Cortex of kidney (tissue), 1 donor: ENCODE results near the gene RASAL3.

Experiments
- DNase-seq: peaks from one replicate; lab custom pipeline; 2025; lab: John Stamatoyannopoulos, UW

RASAL3 gene

DNA sequence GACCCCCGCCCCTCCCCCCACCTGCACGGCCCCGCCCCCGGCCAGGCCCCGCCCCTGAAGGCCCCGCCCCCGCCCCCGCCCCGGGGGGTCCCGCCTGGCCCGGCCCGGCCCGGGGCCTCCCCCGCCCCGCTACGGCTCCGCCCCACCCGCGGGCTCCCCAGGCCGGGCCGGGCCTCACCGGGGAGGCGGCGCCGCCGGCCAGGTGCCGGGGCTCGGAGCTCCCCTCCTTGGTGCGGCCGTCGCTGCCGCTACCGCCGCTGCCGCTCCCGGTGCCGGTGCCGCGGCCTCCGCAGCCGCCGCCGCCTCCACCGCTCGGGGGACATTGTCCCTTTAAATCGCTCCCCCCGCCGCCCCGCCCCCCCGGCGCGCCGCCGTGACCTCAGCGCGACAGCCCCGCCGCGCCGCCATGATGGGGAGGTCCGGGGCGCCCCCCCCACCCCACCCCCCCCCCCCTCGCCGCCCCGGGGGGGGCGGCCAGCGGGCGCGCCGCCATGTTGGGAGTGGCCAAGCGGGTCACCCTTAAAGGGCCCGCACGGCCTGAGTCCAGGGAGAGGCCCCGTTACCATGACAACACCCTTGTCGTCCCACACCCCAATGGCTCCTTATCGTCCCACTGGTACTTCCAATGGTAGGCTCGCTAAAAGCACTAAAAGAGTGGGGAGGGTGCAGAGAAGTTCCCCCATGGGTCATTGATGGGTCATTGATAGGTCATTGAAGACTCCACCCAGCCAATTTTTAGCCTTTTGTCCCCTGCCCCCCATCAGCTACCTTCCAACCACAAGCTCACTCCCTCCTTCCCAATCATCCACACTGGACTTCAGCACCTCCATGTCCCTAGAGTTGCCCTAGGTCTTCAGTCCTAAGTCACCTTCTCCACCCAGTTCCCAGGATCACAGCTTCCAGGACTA, 14.5 kb downstream of the RASAL3 start, which contains the start of gene WIZ:
Gene WIZ (minus strand): TSS at position 337 of the 908 bp plus-strand sequence. CDS start 1,649 bp downstream, outside the sequence.
- DNase-seq: no peak

DNA sequence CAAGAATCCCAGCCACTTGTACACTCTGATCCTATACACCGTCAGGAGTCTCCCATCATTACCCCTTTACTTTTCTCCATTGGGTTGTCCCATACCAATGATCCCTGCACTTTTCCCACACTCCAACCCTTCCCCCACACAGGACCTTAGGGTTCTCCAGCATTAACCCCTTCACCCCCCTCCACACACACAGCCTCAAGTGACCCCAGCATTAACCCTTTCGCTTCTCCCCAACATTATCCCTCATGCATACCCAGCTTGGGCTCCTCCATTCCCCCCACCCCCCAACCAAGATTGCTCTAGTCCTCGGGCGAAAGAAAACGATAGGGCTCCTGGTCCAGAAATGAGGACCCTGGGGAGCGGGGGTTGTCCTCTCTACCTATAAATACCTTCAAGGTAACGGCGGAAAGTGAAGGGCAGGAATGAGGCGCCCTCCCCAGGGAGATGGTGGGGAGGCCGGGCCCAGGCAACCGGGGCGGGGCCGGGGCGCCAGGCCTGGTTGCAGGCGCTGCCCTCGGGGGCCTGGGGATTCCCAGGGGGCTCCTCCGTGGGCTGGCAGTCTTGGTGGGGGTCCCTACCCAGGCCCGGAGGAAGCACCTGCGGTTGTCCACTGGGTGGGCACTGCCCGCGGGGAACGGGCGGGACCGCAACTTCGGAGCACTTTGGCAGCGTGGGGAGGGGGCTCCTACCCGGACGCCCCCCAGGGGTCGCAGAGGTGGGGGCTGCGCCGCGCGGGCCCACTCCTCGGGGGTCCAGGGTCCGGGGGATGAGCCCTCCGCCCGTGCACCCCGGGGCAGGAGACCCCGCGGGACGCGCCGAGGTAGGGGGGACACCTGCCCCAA, 15.3 kb downstream of the RASAL3 start:
- no peak for DNase-seq

- no peak for DNase-seq
Observed at GRCh38 chr19:15448044-15448777, 16.1 kb downstream of the RASAL3 start.

DNA sequence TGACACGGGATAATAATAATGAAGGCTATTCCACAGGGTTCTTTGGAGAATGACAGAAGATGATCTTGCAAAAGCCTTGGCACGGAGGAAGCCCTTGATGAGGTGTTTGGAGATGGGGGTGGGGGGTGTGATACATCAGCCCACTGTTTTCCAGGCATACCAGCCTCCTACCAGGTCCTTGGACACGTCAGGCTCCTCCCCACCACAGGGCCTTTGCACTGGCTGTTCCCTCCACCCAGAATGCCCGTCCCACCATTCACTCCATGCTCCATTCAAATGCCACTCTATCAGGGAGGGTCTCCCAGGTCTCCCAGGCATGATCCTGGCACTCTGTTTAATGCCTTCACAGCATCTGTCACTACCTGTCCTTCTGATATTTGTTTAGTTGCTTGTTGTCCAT, 17.3 kb downstream of the RASAL3 start:
- DNase-seq: no peak

GRCh38 chr19:15445807-15446376, 18.5 kb downstream of the RASAL3 start:
- no peak for DNase-seq

DNA sequence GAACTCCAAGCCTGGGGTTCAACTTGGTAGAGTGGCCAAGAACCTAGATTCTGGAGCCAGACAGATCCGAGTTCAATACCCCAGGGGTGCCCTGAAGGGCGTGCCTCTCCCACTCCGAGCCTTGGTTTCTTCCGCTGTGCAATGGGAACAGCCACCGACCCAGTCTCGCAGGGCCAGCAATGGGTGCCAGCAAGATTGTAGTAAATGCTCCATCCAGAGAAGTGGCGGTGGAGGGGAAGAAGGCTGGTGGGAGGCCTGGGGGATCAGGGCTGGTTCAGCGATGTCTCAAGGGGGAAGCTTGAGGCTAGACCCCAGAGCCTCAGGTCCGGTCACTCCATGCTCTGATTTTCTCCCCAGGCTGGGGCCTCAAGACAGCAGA, 19.1 kb downstream of the RASAL3 start:
- DNase-seq: no peak

DNA sequence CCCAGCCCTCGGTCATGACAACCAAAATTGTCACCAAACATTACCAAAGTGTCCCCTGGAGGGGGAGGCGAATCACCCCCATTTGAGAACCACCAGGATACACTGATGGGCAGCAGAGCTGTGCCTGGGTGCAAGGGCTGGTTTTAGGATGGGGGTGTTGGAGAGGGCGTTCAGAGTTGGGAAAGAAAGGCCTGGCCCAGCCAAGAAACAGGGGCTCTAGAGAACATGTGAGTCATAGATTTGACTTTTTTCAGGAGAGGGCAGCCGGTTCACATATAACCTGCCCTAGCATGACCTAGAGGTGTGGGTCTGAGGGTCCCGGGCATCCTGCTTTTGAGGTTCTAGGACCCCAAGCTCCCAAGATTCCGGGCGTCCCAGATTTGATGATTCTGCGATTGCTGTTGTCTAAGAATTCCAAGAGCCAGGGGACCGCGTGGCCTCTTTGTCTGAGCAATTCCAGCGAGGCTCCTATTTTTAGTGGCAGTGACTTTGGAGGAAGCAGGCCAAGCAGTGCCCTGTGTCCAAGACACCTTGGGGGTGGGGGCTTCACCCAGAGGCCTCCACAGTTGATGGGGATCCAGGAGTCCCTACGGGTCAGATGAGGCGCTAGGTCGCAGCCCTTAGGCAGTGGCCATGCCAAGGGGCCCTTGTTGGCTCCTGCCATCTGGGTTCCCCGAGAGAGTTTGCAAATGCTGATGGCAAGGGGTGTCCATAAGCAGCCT, 19.7 kb downstream of the RASAL3 start:
- no peak for DNase-seq

DNA sequence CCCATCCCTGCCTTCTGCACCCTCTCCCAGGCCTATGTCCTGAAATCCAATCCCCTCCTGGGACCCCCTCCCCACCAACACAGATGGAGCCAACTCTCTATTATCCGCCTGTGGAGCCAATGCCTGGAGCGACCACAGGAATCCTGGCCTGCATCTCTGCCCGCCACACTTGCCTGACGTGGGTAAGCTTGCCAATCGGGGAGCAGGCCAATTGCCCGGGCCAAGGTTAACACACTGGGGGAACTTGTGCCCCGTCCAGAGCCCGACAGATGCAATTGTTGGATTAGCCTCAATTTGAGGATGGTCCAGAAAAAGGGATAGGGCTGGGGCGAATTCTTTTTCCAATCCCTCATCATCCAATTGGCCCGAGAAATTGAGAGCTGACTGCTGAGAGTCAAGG, 20.5 kb downstream of the RASAL3 start:
- DNase-seq: no peak

GRCh38 chr19:15443325-15443724, 21.0 kb downstream of the RASAL3 start:
- DNase-seq: no peak

DNA sequence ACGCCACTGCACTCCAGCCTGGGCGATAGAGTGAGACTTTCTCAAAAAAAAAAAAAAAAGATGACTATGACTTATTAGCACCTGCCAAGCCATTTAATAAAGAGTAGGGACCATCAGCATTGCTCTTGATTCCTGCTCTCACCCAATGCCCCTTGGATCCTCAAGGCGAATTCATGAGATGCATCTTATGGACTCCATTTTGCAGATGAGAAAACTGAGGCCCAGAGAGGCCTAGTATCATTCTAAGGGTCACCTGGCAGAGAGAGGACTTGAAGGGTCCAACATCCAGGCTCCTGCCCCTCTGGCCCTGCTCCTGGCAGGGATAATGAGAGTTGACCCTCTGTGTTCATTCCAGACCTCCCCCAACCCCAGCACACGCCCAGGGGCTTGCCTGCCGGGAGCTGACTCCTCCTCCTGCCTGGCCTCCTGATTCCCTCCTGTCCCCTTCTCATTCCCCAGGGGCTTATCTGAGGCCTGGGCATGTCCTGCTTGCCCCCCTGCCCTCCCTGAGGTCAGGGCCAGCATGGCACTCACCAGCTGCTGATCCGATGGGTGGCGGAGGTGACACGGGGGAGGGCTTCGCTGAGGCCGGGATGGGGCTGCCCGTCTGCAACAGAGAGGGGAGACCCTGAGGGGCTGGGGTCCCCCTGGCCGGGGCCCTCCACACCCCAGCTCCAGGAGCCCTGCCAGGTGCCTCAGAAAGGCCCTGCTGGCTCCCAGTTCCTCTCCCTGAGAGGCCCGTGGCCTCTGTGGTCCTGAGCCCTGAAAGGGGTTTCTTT, 22.0 kb downstream of the RASAL3 start:
- no peak for DNase-seq

- DNase-seq: no peak
Observed at GRCh38 chr19:15441317-15441716, 23.0 kb downstream of the RASAL3 start.

GRCh38 chr19:15439821-15440641, 24.3 kb downstream of the RASAL3 start:
- no peak for DNase-seq

GRCh38 chr19:15439078-15439799, 25.1 kb downstream of the RASAL3 start:
- DNase-seq: no peak

- DNase-seq: no peak
Observed at GRCh38 chr19:15438577-15438976, 25.8 kb downstream of the RASAL3 start.

DNA sequence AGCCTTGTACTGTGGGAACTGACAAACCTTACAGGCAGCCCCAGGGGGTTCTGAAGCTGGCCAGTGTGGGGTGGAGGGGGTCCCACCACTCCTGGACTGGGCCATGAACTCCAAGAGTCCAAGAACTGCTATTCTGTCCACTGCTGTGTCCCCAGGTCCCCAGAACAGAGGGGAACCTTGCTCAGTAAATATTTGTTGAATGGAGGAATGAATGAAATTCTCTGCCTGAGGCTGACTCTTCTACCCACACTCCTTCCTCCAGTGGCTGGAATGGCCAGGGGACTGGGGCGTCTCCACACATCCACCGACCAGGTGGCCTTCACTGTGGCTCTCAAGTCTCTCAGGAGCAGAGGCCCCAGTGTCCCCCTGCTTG, 26.2 kb downstream of the RASAL3 start:
- no peak for DNase-seq

DNA sequence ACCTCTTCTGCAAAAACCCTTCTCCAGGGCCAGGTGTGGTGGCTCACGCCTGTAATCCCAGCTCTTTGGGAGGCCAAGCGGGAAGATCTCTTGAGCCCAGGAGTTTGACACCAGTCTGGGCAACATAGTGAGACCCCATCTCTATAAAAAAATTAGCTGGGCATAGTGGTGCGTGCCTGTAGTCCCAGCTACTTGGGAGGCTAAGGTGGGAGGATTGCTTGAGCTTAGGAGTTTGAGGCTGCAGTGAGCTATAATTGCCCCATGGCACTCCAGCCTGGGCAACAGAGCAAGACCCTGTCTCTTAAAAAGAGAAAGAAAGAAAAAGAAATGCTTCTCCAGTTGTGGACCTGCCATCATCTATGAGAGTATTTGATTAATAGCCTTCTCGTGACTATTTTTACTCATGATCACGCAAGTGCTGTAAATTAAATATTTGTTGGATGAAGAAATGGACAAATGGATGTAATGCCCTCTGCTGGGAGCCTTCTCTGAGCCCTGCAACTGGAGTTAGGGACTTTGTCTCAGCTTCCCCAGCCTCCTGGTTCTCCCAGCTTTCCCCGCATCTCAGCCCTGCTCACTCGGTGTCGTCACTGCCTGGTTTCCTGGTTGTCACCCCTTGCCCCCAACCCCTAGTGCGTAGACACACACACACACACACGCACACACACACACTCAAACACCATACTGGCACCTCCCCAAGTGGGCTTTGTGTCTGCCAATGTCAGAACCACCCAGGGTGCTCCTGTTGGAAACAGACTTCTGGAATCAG, 26.8 kb downstream of the RASAL3 start:
- DNase-seq: no peak

DNA sequence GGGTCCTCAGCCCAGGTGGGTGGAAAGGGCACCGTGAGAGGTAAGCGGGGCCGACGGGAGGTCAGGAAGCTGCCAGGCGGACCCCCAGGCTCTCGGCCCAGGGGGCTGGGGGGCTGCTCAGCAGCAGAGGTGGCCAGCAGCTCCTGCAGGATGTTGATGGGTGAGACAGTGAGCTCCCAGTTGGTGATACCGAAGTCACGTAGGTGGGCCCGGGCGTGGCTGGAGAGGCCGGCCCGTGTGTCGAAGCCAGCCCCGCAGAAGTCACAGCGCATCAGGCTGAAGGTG, 27.6 kb downstream of the RASAL3 start:
- DNase-seq: no peak
